ENCODE data around the gene ASB6. TPM values are rescaled to one million over a fixed set of nuclear protein-coding genes. Genes with fewer than 3 reads are reported as not detected.
"Not testable (repeated sequence)": the region's sequence is repeated elsewhere in the genome, so short reads cannot be mapped to it uniquely, and the experiment has no call there.

Gene ASB6
- total RNA-seq, 1 donor from 2014 or later = 18.6 TPM

DNA sequence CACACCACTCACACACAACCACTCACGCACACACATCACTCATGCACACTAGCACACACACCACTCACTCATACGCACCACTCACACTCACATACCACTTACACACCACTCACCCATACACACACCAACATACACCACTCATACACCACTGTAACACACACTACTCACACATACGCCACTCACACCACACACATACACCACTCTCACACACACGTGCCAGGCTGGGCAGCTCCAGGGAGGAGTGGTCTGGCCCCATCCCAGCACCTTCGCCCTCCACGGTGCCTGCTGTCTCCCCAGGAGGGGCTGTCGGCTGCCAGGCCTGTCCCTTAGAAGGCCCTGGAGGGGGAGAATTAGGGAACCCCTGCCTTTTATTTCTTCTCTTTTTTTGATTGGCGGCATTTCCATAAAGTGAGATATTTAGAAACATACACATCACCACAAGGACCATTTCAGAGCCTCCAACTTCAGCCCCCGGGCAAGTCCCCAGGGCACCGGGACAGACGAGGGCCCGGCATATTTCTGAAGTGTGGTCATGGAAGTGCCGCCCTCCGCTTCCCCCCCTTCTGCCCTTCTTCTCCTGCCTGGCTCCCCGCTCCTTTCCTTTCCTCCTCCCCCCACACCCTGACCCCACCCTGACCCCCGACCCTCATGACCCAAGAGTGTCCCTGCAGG, 6.3 kb upstream of the ASB6 start:
- intact Hi-C loops (cut with DNase I) = no loop called here
- ATAC-seq = no peak

GRCh38 chr9:129647635-129648034, 5.7 kb upstream of the ASB6 start:
- ATAC-seq (no peak), DNase-seq (ENCODE audit: low spot score) (no peak)
- intact Hi-C loops (cut with DNase I) = no loop called here

More for the DNA sequence above, 6.3 kb upstream of the ASB6 start:
- no peak for DNase-seq (ENCODE audit: low spot score)

- no peak for ATAC-seq
- DNase-seq (ENCODE audit: low spot score) = no peak
- intact Hi-C loops (cut with DNase I) = no loop called here
Observed at GRCh38 chr9:129646654-129647053, 4.7 kb upstream of the ASB6 start.

GRCh38 chr9:129646252-129646651, 4.3 kb upstream of the ASB6 start:
- no peak for DNase-seq (ENCODE audit: low spot score)
- intact Hi-C loops (cut with DNase I) = no loop called here
- ATAC-seq = no peak

- DNase-seq (ENCODE audit: low spot score) = no peak
- ATAC-seq = no peak
- intact Hi-C loops (cut with DNase I) = loop anchor here (5.0 kb wide), 1 partner anchor 137 kb away; no protein-coding TSS in a partner anchor
Observed at GRCh38 chr9:129644902-129645301, 3.0 kb upstream of the ASB6 start.

- intact Hi-C loops (cut with DNase I) = loop anchor here (5.0 kb wide), 1 partner anchor 138 kb away; no protein-coding TSS in a partner anchor
- no peak for ATAC-seq
Observed at GRCh38 chr9:129644365-129644764, 2.4 kb upstream of the ASB6 start.

GRCh38 chr9:129643706-129644105, 1.8 kb upstream of the ASB6 start:
- DNase-seq (ENCODE audit: low spot score) (no peak), ATAC-seq (no peak)
- intact Hi-C loops (cut with DNase I) = loop anchor here (5.0 kb wide), 1 partner anchor 139 kb away; no protein-coding TSS in a partner anchor

More at GRCh38 chr9:129644365-129644764, 2.4 kb upstream of the ASB6 start:
- DNase-seq (ENCODE audit: low spot score) = no peak

DNA sequence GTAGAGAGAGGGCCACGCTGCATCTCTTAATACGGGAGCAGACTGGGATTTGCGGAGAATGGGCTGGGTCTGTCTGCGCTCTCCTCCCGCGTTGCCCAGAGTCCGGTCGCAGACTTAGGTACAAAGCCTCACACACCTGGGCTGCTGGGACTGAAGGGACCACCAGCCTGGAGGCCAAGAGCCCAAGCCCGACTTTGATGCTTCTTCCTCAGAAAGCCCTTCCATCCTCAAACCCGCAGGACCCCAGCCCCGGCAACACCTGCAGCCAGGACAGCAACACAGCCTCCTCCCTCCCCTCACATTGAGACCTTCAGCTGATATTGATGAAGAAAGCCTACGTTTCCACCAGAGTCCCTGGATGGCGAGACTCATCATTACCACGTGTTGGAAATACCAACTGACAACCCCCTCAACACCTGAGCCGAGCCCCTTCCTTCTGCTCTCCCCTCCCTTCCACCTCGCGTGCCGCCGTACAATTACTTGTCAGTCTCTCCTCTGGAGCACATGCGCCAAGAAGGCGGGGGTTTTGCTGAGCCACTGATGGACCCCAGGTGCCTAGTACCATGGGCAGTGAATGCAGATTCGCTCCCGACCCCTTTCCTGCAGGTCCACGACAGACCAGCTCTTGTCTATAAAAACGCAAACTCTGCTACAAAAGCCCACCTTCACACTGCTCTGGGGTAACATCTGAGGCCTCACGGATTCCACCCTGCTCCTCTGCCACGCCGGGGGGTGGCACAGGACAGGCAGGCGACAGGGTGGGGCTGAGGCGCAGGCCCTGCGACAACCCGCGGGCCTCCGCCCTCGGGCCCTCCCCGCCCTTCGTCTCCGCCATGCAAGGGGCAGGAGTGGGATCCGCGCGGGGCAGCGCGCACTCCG, 841 bp downstream of the ASB6 start:
- no peak for ATAC-seq

GRCh38 chr9:129640086-129640870, 1.7 kb downstream of the ASB6 start:
- no peak for ATAC-seq
- intact Hi-C loops (cut with DNase I) = loop anchor here (5.0 kb wide), 1 partner anchor 142 kb away; no protein-coding TSS in a partner anchor
- no peak for DNase-seq (ENCODE audit: low spot score)

More for the DNA sequence above, 841 bp downstream of the ASB6 start:
- intact Hi-C loops (cut with DNase I) = loop anchor here (5.0 kb wide), 1 partner anchor 141 kb away; no protein-coding TSS in a partner anchor
- no peak for DNase-seq (ENCODE audit: low spot score)

GRCh38 chr9:129639756-129640085, 2.2 kb downstream of the ASB6 start:
- no peak for DNase-seq (ENCODE audit: low spot score)
- ATAC-seq = no peak
- intact Hi-C loops (cut with DNase I) = loop anchor here (5.0 kb wide), 1 partner anchor 143 kb away; no protein-coding TSS in a partner anchor

DNA sequence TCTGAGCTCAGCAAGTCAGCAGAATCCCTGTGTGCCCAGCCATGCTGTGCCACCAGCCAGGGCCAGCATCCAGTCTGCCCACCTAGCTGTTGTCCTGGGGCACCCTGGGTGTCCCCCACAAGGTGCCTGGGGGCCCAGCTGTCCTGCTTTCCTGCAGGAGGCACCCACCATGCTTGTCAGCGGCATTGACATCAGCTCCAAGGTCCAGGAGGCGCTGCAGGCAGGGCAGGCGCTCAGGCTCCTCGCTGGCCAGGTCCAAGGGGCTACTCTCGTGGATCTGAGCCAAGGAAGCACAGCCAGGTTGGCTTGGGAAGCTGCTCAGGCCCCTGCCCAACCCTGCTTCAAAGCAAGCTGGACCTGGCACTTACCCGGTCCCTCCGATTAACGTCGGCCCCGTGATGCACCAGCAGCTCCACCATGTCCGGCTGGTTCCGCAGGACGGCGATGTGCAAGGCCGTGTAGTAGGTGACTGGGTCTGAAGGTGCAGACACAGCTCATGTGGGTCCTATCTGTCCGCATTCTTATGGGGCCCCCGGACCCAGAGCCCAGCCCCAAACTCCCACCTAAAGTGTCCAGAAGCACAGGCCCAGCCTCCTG, 2.8 kb downstream of the ASB6 start:
- intact Hi-C loops (cut with DNase I) = no loop called here
- ATAC-seq (no peak), DNase-seq (ENCODE audit: low spot score) (no peak)

DNA sequence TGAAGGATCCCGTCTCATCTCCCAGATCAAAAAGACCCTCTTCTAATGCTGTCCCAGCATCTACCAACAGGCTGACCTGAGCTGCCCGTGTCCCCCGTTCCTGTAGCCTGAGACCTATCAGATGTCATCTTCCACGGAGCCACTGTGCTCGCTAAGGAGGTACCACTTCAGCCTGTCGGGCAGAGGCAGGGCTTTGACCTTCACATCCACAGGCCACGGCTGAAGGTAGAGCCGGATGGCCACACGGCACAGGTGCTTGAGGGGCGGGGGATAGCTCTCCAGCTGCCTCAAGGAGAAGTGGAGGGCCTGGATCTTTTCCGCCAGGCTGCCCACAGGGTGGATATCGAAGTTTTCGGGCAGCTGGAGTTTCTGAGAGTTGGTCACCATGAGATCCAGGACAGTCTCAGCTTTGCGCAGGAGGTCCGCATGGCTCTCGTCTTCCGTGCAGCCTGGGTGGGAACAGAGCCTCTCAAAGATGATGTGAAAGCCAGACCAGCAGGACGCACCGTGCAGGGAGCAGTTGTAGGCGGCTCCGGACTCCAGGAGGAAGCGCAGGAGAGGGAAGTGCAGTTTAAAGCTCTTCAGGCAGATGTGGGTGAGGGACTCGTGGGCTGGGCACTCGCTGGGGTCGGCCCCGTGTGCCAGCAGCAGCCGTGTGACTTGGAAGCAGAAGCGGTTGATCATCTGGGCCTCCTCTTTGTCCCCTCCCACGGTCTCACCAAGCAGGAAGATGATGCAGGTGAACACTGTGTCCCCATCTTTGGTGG, 4.1 kb downstream of the ASB6 start:
- ATAC-seq (no peak), DNase-seq (ENCODE audit: low spot score) (no peak)
- intact Hi-C loops (cut with DNase I) = no loop called here

- intact Hi-C loops (cut with DNase I) = no loop called here
- DNase-seq (ENCODE audit: low spot score) (no peak), ATAC-seq (no peak)
Observed at GRCh38 chr9:129637102-129637501, 4.8 kb downstream of the ASB6 start.

DNA sequence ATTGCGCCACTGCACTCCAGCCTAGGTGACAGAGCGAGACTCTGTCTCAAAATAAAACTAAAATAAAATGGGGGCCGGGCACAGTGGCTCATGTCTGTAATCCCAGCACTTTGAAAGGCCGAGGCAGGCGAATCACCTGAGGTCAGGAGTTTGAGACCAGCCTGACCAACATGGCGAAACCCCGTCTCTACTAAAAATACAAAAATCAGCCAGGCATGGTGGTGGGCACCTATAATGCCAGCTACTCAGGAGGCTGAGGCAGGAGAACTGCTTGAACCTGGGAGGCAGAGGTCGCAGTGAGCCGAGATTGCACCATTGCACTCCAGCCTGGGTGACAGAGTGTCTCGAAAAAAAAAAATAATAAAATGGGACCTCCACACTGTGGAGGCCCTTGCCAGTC, 5.6 kb downstream of the ASB6 start:
- intact Hi-C loops (cut with DNase I); DNase-seq (ENCODE audit: low spot score); ATAC-seq: not testable (repeated sequence)

- ATAC-seq (no peak), DNase-seq (ENCODE audit: low spot score) (no peak)
- intact Hi-C loops (cut with DNase I) = no loop called here
Observed at GRCh38 chr9:129635099-129636065, 6.6 kb downstream of the ASB6 start.

- DNase-seq (ENCODE audit: low spot score) = no peak
- intact Hi-C loops (cut with DNase I) = no loop called here
- ATAC-seq = no peak
Observed at GRCh38 chr9:129633848-129634247, 8.1 kb downstream of the ASB6 start.

- ATAC-seq = no peak
- intact Hi-C loops (cut with DNase I) = no loop called here
- no peak for DNase-seq (ENCODE audit: low spot score)
Observed at GRCh38 chr9:129633207-129633606, 8.7 kb downstream of the ASB6 start.

Data from sciatic nerve (tissue), 2 donors.